Stimulated activated CD4-positive, alpha-beta T cell treated with anti-CD3 and anti-CD28 coated beads, Interleukin-1b, Interleukin-23, amount 100 ng/mL, for 4 hours (primary cell): ENCODE results near the gene LRRC49.
"Not testable (repeated sequence)": the region's sequence is repeated elsewhere in the genome, so short reads cannot be mapped to it uniquely, and the experiment has no call there.

Experiments used
- DNase-seq, 2 donors: peaks; one replicate each; pipeline ENCODE4 v3.0.0-alpha.2; 2020; ENCODE audit warnings: low read depth in 2 of 2

LRRC49 gene

GRCh38 chr15:70974004-70974832, 81.6 kb downstream of the LRRC49 start:
- no peak for DNase-seq

GRCh38 chr15:70976851-70977250, 84.2 kb downstream of the LRRC49 start:
- no peak for DNase-seq

GRCh38 chr15:70995383-70995970, 102.9 kb downstream of the LRRC49 start:
- no peak for DNase-seq

GRCh38 chr15:70998319-70998718, 105.7 kb downstream of the LRRC49 start:
- DNase-seq, result no peak

GRCh38 chr15:71002316-71002715, 109.7 kb downstream of the LRRC49 start:
- no peak for DNase-seq

GRCh38 chr15:71003319-71003718, 110.7 kb downstream of the LRRC49 start:
- no peak for DNase-seq

- not testable (repeated sequence) for DNase-seq
Measured at GRCh38 chr15:71004506-71004905, 111.9 kb downstream of the LRRC49 start.

- no peak for DNase-seq
Measured at GRCh38 chr15:71005895-71006294, 113.3 kb downstream of the LRRC49 start.

- no peak for DNase-seq
Measured at GRCh38 chr15:71008250-71008870, 115.7 kb downstream of the LRRC49 start.

- no peak for DNase-seq
Measured at GRCh38 chr15:71010472-71010871, 117.8 kb downstream of the LRRC49 start.

- DNase-seq, result no peak
Measured at GRCh38 chr15:71010997-71011396, 118.4 kb downstream of the LRRC49 start.

- DNase-seq, result no peak
Measured at GRCh38 chr15:71011503-71012155, 119.0 kb downstream of the LRRC49 start.

GRCh38 chr15:71013446-71013845, 120.8 kb downstream of the LRRC49 start:
- no peak for DNase-seq

GRCh38 chr15:71015342-71015741, 122.7 kb downstream of the LRRC49 start:
- no peak for DNase-seq

- not testable (repeated sequence) for DNase-seq
Measured at GRCh38 chr15:71031232-71031631, 138.6 kb downstream of the LRRC49 start.

GRCh38 chr15:71035478-71035877, 142.9 kb downstream of the LRRC49 start:
- DNase-seq, result not testable (repeated sequence)

GRCh38 chr15:71042356-71042922, 149.8 kb downstream of the LRRC49 start:
- no peak for DNase-seq

GRCh38 chr15:71043373-71043772, 150.7 kb downstream of the LRRC49 start:
- DNase-seq, result no peak

GRCh38 chr15:71044006-71044405, 151.4 kb downstream of the LRRC49 start:
- no peak for DNase-seq

- not testable (repeated sequence) for DNase-seq
Measured at GRCh38 chr15:71046146-71046545, 153.5 kb downstream of the LRRC49 start.

- DNase-seq, result no peak
Measured at GRCh38 chr15:71048913-71049675, 156.5 kb downstream of the LRRC49 start.
